ENCODE results near the gene ARMC7.
"Not testable (repeated sequence)": the region's sequence is repeated elsewhere in the genome, so short reads cannot be mapped to it uniquely, and the experiment has no call there.

The ARMC7 gene

GRCh38 chr17:75067856-75068255 is 41.9 kb upstream of the ARMC7 start:
- no peak for TF ChIP-seq EZH2phosphoT487 (IDR thresholded peaks at IDR 0.05; ENCODE audit: borderline replicate concordance, low read length)
- TF ChIP-seq CTCF (IDR thresholded peaks at IDR 0.05; ENCODE audit: low read depth, low read length, poor library complexity, severe bottlenecking): no peak
- Histone ChIP-seq H3K27me3 (ENCODE audit: control insufficient read depth, low read length) (no peaks in the 10 kb centered on the region), H3K4me2 (ENCODE audit: low read length) (no peak overlapping the region)

GRCh38 chr17:75068750-75069149 is 41.0 kb upstream of the ARMC7 start:
- no peak overlapping the region for H3K4me3 ChIP-seq (ENCODE audit: low read length)
- no peaks in the 10 kb centered on the region for H3K9me3 ChIP-seq (ENCODE audit: control insufficient read depth, insufficient read depth, low read length)
- H3K79me2 ChIP-seq (ENCODE audit: control insufficient read depth, low read length): no peaks in the 10 kb centered on the region
- no peak overlapping the region for H3K4me2 ChIP-seq (ENCODE audit: low read length)
- H3K9me2 ChIP-seq (replicated peaks; ENCODE audit: control insufficient read depth, low read length): no peaks in the 10 kb centered on the region
- H3K27ac ChIP-seq (ENCODE audit: low read depth, low read length): no peak overlapping the region
- H3K36me3 ChIP-seq (ENCODE audit: control insufficient read depth, low read length): no peaks in the 10 kb centered on the region
- no peaks in the 10 kb centered on the region for H3F3A ChIP-seq (ENCODE audit: control insufficient read depth, insufficient read depth)
- H3K4me1 ChIP-seq (ENCODE audit: control insufficient read depth, low read length): no peaks in the 10 kb centered on the region
- no peak for TF ChIP-seq CTCF (IDR thresholded peaks at IDR 0.05; ENCODE audit: low read depth, low read length, poor library complexity, severe bottlenecking)
- no peak for TF ChIP-seq EZH2phosphoT487 (IDR thresholded peaks at IDR 0.05; ENCODE audit: borderline replicate concordance, low read length)
- H3K27me3 ChIP-seq (ENCODE audit: control insufficient read depth, low read length): no peaks in the 10 kb centered on the region
- H4K20me1 ChIP-seq (ENCODE audit: control insufficient read depth, insufficient read depth, low read depth, low read length): no peaks in the 10 kb centered on the region

More at GRCh38 chr17:75067856-75068255, 41.9 kb upstream of the ARMC7 start:
- Histone ChIP-seq H3K79me2 (ENCODE audit: control insufficient read depth, low read length) (no peaks in the 10 kb centered on the region), H3K4me3 (ENCODE audit: low read length) (no peak overlapping the region), H3K36me3 (ENCODE audit: control insufficient read depth, low read length) (peaks cover 4% of the 10 kb centered on the region), H3K27ac (ENCODE audit: low read depth, low read length) (no peak overlapping the region), H3K9me2 (replicated peaks; ENCODE audit: control insufficient read depth, low read length) (no peaks in the 10 kb centered on the region), H3K9me3 (ENCODE audit: control insufficient read depth, insufficient read depth, low read length) (no peaks in the 10 kb centered on the region), H3K4me1 (ENCODE audit: control insufficient read depth, low read length) (no peaks in the 10 kb centered on the region), H3F3A (ENCODE audit: control insufficient read depth, insufficient read depth) (no peaks in the 10 kb centered on the region), H4K20me1 (ENCODE audit: control insufficient read depth, insufficient read depth, low read depth, low read length) (no peaks in the 10 kb centered on the region)

- Histone ChIP-seq H3K4me3 (ENCODE audit: low read length) (no peak overlapping the region), H3K4me1 (ENCODE audit: control insufficient read depth, low read length) (no peaks in the 10 kb centered on the region), H3K9me2 (replicated peaks; ENCODE audit: control insufficient read depth, low read length) (no peaks in the 10 kb centered on the region), H3K9me3 (ENCODE audit: control insufficient read depth, insufficient read depth, low read length) (no peaks in the 10 kb centered on the region), H4K20me1 (ENCODE audit: control insufficient read depth, insufficient read depth, low read depth, low read length) (no peaks in the 10 kb centered on the region), H3K27me3 (ENCODE audit: control insufficient read depth, low read length) (no peaks in the 10 kb centered on the region), H3K27ac (ENCODE audit: low read depth, low read length) (no peak overlapping the region), H3F3A (ENCODE audit: control insufficient read depth, insufficient read depth) (no peaks in the 10 kb centered on the region), H3K36me3 (ENCODE audit: control insufficient read depth, low read length) (no peaks in the 10 kb centered on the region), H3K4me2 (ENCODE audit: low read length) (no peak overlapping the region), H3K79me2 (ENCODE audit: control insufficient read depth, low read length) (no peaks in the 10 kb centered on the region)
- TF ChIP-seq EZH2phosphoT487 (IDR thresholded peaks at IDR 0.05; ENCODE audit: borderline replicate concordance, low read length): no peak
- TF ChIP-seq CTCF (IDR thresholded peaks at IDR 0.05; ENCODE audit: low read depth, low read length, poor library complexity, severe bottlenecking): peak; percentile 36
These were observed 40.0 kb upstream of the ARMC7 start for GRCh38 chr17:75069783-75070182.

GRCh38 chr17:75071478-75072271 is 38.1 kb upstream of the ARMC7 start:
- not testable (repeated sequence) for H3K27me3 ChIP-seq (ENCODE audit: control insufficient read depth, low read length); H4K20me1 ChIP-seq (ENCODE audit: control insufficient read depth, insufficient read depth, low read depth, low read length); H3F3A ChIP-seq (ENCODE audit: control insufficient read depth, insufficient read depth); H3K4me1 ChIP-seq (ENCODE audit: control insufficient read depth, low read length); H3K9me2 ChIP-seq (replicated peaks; ENCODE audit: control insufficient read depth, low read length); H3K9me3 ChIP-seq (ENCODE audit: control insufficient read depth, insufficient read depth, low read length); H3K36me3 ChIP-seq (ENCODE audit: control insufficient read depth, low read length); H3K4me2 ChIP-seq (ENCODE audit: low read length); H3K4me3 ChIP-seq (ENCODE audit: low read length); H3K27ac ChIP-seq (ENCODE audit: low read depth, low read length); H3K79me2 ChIP-seq (ENCODE audit: control insufficient read depth, low read length)

- not testable (repeated sequence) for H3K36me3 ChIP-seq (ENCODE audit: control insufficient read depth, low read length); H3K4me1 ChIP-seq (ENCODE audit: control insufficient read depth, low read length); H3K9me3 ChIP-seq (ENCODE audit: control insufficient read depth, insufficient read depth, low read length); H4K20me1 ChIP-seq (ENCODE audit: control insufficient read depth, insufficient read depth, low read depth, low read length); H3K9me2 ChIP-seq (replicated peaks; ENCODE audit: control insufficient read depth, low read length); H3F3A ChIP-seq (ENCODE audit: control insufficient read depth, insufficient read depth); H3K27ac ChIP-seq (ENCODE audit: low read depth, low read length); H3K4me3 ChIP-seq (ENCODE audit: low read length); H3K4me2 ChIP-seq (ENCODE audit: low read length); H3K79me2 ChIP-seq (ENCODE audit: control insufficient read depth, low read length)
- H3K27me3 ChIP-seq (ENCODE audit: control insufficient read depth, low read length): peaks cover 12% of the 10 kb centered on the region
These were observed 36.9 kb upstream of the ARMC7 start for GRCh38 chr17:75072909-75073308.
